Measurements from ENCODE around the gene NUDT17.

GRCh38 chr1:145885738-145886287 lies 40.4 kb downstream of the NUDT17 start, which contains the start of gene ANKRD35:
- TF ChIP-seq TAF1 (IDR thresholded peaks at IDR 0.05; ENCODE audit: borderline replicate concordance, insufficient read depth, low read length) (no peak), POLR2AphosphoS5 (IDR thresholded peaks at IDR 0.05; ENCODE audit: low read depth, low read length) (no peak)
